Activated T-cell treated with anti-CD3 and anti-CD28 coated beads for 48 hours (primary cell): ENCODE results near the gene CPNE4.

Source experiments
- DNase-seq: peaks from one replicate; pipeline ENCODE4 v3.0.0-alpha.2; 2020; ENCODE audit warnings: low read depth

Gene CPNE4

GRCh38 chr3:131699001-131699400 is 335.8 kb downstream of the CPNE4 start:
- DNase-seq, result no peak

- DNase-seq, result no peak
Observed at GRCh38 chr3:131694376-131694775, 340.4 kb downstream of the CPNE4 start.

GRCh38 chr3:131692356-131692755 is 342.5 kb downstream of the CPNE4 start:
- no peak for DNase-seq

GRCh38 chr3:131690800-131691199 is 344.0 kb downstream of the CPNE4 start:
- no peak for DNase-seq

GRCh38 chr3:131688370-131688769 is 346.4 kb downstream of the CPNE4 start:
- no peak for DNase-seq

GRCh38 chr3:131669600-131669999 is 365.2 kb downstream of the CPNE4 start:
- DNase-seq, result no peak

GRCh38 chr3:131658771-131659170 is 376.0 kb downstream of the CPNE4 start:
- DNase-seq, result no peak

GRCh38 chr3:131658115-131658514 is 376.7 kb downstream of the CPNE4 start:
- DNase-seq, result no peak

- DNase-seq, result no peak
Observed at GRCh38 chr3:131655070-131655690, 379.6 kb downstream of the CPNE4 start.

- no peak for DNase-seq
Observed at GRCh38 chr3:131645638-131646037, 389.2 kb downstream of the CPNE4 start.

- DNase-seq, result no peak
Observed at GRCh38 chr3:131636266-131636775, 398.5 kb downstream of the CPNE4 start.

GRCh38 chr3:131630807-131631206 is 404.0 kb downstream of the CPNE4 start:
- DNase-seq, result no peak

- DNase-seq, result no peak
Observed at GRCh38 chr3:131630097-131630496, 404.7 kb downstream of the CPNE4 start.

- DNase-seq, result no peak
Observed at GRCh38 chr3:131623431-131623830, 411.4 kb downstream of the CPNE4 start.

GRCh38 chr3:131622726-131623125 is 412.1 kb downstream of the CPNE4 start:
- DNase-seq, result no peak

GRCh38 chr3:131620977-131621376 is 413.8 kb downstream of the CPNE4 start:
- no peak for DNase-seq

- DNase-seq, result no peak
Observed at GRCh38 chr3:131619821-131620220, 415.0 kb downstream of the CPNE4 start.

- DNase-seq, result no peak
Observed at GRCh38 chr3:131616719-131617118, 418.1 kb downstream of the CPNE4 start.

- DNase-seq, result no peak
Observed at GRCh38 chr3:131612745-131613144, 422.1 kb downstream of the CPNE4 start.

GRCh38 chr3:131610174-131610573 is 424.6 kb downstream of the CPNE4 start:
- DNase-seq, result no peak

- DNase-seq, result no peak
Observed at GRCh38 chr3:131608741-131609140, 426.1 kb downstream of the CPNE4 start.

- DNase-seq, result no peak
Observed at GRCh38 chr3:131608296-131608695, 426.5 kb downstream of the CPNE4 start.

GRCh38 chr3:131605916-131606315 is 428.9 kb downstream of the CPNE4 start:
- no peak for DNase-seq

GRCh38 chr3:131602011-131602779 is 432.6 kb downstream of the CPNE4 start:
- DNase-seq, result no peak
